NCI-H2029 treated with DMSO at 0.1 percent for 48 hours (cell line): ENCODE data around the gene SOHLH1.

Source experiments
- DNase-seq: peaks from one replicate; lab custom pipeline; 2025; lab: John Stamatoyannopoulos, UW

Gene SOHLH1

GRCh38 chr9:135728436-135729110 is 29.3 kb upstream of the SOHLH1 start:
- no peak for DNase-seq

GRCh38 chr9:135727257-135727875 is 28.1 kb upstream of the SOHLH1 start:
- DNase-seq: no peak

DNA sequence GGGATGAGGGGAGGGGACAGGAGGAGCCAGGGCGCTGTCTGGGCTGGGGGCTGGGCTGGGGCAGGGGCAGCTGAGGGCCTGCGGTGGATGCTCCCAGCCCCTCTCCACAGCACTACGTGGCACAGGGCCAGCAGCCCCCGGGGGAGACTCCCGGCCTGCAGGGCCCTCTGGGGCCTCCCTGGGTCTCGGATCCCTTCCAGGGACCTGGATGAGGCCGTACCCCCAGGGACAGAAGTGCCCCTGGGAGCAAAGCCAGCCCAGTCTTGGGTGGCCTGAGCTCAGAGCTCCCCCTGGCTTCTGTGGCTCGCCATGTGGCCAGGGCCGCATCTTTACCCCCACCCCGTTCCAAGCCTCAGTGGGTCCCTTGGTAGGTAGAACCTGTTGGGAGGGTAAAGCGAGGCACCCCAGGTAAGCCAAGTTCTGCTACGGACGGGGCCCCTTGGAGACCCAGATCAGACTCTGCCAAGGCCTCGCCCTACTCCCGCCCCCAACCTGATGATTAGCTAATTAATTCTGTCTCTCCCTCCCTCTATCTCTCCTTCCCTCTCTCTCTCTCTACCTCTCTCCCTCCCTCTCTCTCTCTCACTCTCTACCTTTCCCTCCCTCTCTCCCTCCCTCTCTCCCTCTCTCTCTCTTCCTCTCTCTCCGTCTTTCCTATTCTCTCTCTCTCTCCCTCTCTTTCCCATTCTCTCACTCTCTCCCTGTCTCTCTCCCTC is 27.0 kb upstream of the SOHLH1 start:
- no peak for DNase-seq

DNA sequence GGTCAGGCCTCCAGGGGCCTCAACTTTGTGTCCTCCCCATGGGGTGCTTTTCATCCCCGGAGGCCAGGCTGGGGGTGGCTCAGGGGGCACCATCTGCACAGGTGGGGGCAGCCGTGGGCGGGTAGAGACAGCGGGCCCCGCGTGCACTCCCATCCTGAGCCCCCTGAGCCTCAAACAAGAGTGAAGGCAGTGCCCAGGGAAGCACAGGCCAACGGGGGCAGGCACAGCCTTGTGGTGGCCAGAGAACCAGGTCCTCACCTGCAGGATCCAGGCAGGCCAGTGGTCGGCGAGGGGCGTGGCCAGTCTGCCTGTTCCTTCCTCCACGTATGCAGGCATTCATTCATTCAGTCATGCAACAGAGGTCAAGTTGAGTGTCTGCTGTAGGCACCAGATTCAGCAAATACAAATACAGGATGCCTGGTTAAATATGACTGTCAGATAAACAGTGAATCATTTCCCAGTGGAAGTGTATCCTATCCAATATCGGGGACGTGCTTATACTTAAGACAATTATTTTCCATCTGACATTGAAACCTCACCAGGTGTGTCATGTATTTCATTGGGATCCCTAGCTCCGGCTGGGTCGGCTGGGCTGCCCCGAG is 25.0 kb upstream of the SOHLH1 start:
- no peak for DNase-seq

DNA sequence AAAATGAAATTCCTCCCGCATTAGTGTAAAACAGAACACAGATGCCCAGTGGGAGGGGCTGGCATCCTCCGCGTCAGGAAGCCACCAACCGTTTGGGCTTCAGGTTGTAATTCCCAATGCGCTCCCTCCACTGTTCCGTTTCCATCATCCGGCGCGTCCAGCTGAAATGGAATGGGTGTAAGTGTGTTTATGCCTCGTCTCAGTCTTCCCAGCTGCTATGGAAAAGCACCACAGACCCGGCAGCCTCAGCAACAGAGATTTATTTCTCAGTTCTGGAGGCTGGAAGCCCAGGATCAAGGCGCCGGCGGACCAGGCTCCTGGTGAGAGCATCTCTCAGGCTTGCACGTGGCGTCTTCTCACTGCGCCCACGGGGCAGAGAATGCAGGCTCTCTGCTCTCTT is 23.1 kb upstream of the SOHLH1 start:
- no peak for DNase-seq

DNA sequence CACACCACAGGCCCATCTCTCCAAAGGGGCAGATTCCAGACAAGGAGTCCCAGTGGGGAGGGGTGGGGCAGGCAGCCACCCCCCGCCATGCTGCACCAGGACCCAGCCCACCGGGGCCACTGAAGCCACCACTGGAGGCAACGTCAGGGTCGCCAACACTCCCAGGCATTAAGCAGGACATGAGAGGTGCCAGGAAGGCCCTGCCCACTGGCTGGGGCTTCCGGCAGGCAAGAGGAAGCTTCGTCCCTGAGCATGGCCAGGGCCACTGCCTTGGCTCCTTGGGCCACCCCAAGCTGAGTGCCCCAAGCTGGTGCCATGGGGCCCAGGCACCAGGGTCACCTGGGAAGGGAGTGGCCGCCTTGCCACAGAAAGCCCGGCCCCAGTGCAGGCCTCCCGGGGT is 20.2 kb upstream of the SOHLH1 start:
- no peak for DNase-seq

DNA sequence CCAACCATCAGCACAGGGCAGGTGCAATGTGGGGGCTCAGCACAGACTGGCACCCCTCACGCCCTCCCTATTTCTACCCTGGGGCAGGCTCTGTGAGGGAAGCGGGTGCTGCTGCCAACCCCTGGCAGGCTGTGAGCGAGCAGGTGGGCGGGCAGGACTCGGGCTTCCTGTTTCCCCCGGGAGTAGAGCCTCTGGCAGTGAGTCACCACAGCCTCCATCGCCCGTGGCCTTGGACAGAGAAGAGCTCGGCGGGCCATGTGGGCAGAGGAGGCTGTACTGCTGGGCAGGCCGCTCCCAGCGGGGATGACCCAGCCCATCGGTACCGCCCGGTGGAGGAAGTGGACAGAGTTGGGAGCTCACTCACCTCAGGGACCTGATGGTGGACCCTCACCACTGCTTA is 19.3 kb upstream of the SOHLH1 start:
- no peak for DNase-seq

DNA sequence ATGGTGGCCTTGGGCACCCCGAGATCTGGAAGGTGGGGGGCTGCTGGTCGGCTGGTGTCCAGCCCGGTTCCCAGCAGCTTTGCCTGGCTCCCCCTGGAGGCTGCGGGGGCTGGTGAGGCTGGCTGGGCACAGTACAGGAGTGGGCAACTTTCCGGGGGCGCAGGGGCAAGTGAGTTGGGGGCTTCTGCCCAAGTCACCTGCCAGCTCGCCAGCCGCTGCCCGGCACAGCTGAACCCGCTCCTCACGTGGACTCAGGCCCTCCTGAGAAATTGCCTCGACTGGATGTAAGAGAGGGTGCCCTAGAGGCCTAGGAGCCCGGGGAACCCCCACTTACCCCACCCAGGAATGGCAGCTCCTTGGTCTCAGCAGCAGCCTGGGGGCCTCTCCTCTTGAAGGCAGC is 18.1 kb upstream of the SOHLH1 start:
- DNase-seq: no peak

DNA sequence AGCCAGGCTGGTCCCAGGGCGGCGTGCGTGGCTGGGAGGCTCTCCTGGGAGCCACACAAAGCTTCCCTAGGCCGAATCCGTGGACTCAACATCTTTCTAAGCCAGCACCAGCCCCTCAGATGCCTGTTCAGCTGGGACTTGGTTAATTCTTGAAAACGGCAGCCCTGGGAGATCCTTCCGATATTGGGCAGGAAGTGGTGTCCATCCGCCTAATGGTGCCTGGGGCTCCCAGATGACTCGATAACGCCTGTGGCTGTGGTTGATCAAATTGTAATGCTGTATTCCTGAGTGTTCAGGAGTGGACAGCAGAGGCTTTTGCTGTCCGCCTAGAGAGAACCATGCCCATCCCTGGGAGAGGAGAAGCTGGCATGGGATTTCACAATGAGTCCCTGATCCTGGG is 16.8 kb upstream of the SOHLH1 start:
- DNase-seq: no peak

- DNase-seq: no peak
Measured at GRCh38 chr9:135715056-135715595, 15.8 kb upstream of the SOHLH1 start.

DNA sequence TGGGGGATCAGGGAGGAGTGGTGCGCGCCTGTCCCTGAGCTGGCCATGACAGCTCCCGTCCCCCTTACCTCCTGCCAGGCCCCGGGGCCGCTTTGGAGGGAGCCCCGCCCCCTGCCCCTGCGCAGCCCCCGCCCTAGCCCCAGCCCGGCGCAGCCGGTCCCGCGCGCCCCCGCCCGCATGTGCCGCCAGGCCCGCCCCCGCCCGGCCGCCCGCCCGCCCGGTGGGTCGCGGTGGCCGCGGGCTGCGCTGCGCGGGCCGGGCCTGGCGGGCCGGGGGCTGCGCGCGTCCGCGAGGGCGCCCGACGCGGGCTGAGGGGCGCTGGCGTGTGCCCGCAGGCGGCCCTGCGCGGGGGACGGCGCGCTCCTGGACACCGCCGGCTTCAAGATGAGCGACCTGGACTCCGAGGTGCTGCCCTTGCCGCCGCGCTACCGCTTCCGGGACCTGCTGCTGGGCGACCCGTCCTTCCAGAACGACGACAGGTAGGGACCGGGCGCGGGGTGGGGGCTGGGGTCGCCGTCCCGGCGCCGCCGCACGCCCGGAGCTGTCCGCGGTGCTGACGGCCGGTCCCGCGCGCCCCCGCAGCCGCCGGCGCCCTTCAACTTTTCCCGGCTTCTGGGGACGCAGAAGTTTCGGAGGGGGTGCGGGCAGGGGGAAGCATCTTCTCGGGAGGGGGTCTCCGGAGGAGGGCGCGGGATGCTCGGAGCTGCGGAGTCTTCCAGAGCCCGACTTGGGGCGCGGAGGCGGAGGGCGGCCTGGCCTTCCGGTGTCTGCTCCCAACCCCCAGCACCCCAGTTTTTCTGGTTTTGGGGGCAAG is 15.2 kb upstream of the SOHLH1 start:
- DNase-seq: no peak

GRCh38 chr9:135712613-135713295 is 13.5 kb upstream of the SOHLH1 start:
- no peak for DNase-seq

DNA sequence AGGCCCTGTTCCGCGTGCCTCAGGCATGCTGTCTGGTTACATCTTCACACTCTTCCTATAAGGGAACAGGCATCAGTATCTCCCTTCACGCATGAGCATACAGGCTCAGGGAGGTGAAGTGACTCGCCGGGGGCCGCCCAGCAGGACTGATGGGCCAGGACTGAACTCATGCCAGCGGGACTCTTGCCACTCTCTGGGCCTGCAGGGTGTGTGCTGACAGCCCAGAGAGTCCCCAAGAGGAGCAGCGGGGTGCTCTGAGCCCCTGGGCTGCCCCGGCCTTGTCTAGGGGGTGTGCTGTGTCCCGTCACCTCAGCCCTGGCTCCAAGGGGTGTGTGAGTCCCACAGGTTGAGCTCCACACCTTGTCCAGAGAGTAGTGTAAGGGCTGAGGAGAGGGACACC is 12.6 kb upstream of the SOHLH1 start:
- DNase-seq: no peak

DNA sequence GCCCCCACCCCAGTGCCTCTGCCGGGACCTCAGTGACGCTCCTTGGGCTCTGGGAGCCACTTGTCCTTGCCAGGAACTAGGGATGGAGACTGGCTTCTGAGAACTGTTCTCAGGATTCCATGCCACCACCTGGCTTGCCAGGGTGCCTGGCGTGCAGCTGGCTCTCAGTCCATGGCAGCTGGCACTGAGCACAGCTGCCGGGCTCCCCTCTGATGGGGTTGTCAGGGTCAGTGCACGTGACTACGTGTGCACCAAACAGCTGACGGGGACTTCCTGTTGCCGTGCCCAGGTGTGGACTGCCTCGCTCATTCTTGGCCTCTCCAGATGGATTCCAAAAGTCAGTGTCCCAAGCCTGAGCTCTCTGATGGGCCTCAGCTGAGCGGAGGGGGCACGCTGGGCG is 12.1 kb upstream of the SOHLH1 start:
- DNase-seq: no peak

DNA sequence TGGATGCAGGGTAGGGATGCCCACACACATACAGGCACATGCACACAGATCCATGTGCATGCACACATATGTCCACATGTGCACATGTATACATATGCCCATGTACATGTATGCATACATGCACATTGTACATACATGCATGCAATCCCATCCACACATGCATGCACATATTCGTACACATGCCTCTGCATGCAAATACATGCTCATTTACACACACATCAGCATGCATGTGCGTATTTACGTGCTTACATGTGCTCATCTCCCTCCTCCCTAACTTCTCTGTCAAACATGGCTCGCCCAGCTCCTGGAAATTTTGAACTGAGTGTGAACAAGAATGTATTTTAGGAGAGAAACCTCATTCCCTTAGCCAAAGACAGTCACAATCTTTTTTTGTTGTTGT is 8.9 kb upstream of the SOHLH1 start:
- DNase-seq: no peak

GRCh38 chr9:135707252-135708138 is 8.2 kb upstream of the SOHLH1 start:
- DNase-seq: no peak

DNA sequence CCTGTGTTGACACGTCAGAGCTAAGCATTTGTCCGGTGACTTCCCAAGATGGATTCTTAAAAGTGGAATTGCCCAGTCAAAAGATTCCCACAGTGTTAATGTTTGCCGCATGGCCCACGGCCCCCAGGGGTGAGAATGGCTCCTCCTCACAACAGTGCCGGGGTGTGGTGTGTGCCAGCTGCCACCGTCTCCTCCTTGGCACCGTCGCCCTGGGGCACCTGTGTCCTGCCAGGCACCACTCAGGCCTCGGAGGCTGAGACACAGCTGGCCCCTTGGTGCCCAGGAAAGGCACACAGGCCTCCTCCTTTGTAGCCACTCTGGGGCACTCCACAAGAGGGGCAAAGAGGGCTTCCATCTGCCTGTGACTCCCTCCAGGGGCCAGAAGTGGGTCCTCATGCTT is 7.0 kb upstream of the SOHLH1 start:
- DNase-seq: no peak

DNA sequence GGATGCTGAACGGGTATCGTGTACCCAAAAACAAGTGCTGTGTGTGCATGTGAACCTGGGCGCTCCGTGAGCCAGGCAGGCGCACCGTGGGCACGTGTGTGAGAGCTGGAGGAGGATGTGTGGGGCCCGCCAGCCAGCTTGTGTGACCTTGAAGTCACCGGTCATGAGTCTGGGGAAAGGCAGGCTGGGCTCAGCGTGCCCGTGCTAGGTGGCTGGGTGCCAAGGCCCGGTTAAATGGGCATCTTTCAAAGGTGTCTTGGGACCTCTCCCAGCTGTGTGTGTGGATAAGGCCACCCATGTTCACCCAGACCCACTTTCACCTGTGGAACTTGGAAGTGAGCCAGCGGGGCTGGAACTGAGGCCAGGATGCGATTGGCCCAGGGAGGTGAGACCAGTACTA is 6.1 kb upstream of the SOHLH1 start:
- peak; percentile 12 for DNase-seq

DNA sequence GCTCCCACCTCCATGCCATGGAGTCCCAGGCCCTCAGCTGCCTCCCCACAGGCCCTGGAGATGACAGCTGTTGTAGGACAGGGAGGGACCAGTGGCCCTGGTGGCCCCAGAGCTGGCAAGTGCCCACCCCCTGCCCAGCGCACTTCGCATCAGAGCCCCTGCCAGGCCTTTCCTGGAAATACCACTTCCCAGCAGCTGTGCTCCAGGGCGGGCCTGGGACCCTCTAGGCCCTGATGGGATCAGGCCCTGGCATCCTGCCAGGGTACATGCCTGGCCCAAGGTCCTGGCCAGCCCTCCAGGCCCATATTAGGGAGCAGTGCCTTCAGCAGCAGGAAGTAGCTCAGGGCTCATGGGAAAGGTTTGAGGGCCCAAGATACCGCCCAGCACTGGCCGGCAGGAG is 5.2 kb upstream of the SOHLH1 start:
- DNase-seq: no peak

DNA sequence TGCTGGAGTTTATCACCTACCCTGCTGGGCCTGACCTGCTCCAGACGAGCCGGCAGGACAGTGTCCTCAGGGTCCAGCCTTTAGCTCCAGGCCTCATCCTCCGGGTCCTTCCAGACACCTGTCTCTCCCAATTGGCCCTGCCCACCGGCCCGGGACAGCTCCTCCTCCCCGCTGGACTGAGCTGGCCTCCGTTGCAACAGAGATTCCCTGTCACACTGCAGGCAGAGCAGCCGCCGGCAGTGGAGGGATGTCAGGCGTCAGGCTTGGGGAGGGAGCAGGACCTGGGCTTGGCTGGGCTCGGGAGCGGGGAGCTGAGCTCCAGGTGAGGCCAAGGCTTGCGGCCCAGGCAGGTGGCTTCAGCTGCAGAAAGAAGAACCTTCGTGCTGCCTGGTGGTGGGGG is 4.4 kb upstream of the SOHLH1 start:
- no peak for DNase-seq
